GM12872 (cell line): ENCODE data around the gene CA6.

Experiments
- CTCF ChIP-seq: IDR thresholded peaks from 3 replicates; pipeline ENCODE4 v1.5.1; 2011; ENCODE audit warnings: low read depth, mild to moderate bottlenecking, low read length, moderate library complexity; ENCODE audit not compliant: insufficient read depth

CA6 gene

GRCh38 chr1:8939362-8939995 lies 6.2 kb upstream of the CA6 start:
- TF ChIP-seq CTCF: no peak

GRCh38 chr1:8941906-8942305 lies 3.8 kb upstream of the CA6 start:
- no peak for TF ChIP-seq CTCF

- no peak for TF ChIP-seq CTCF
Measured at GRCh38 chr1:8943498-8944405, 1.9 kb upstream of the CA6 start.

- no peak for TF ChIP-seq CTCF
Measured at GRCh38 chr1:8947127-8947691, 1.5 kb downstream of the CA6 start.

- TF ChIP-seq CTCF: no peak
Measured at GRCh38 chr1:8950309-8950708, 4.6 kb downstream of the CA6 start.

GRCh38 chr1:8951231-8951630 lies 5.6 kb downstream of the CA6 start:
- no peak for TF ChIP-seq CTCF

- TF ChIP-seq CTCF: no peak
Measured at GRCh38 chr1:8955406-8955805, 9.7 kb downstream of the CA6 start.
